IMR-90 (cell line): ENCODE results near the gene ALDH5A1. TPM values are rescaled to one million over a fixed set of nuclear protein-coding genes. Genes with fewer than 3 reads are reported as not detected.

Source experiments
- ATAC-seq: fragments of 200-7000 bp; cut with Tn5 transposase; 2 replicates; pipeline ENCODE4 v1.9.1; 2020; ENCODE audit warnings: low read depth, mild to moderate bottlenecking, moderate library complexity
- BruUV-seq: library from RNA; stranded (reverse); fragments of 400-500 nt; replicated peaks from 2 replicates; lab custom pipeline; 2021; lab: Mats Ljungman, UMichigan
- CTCF ChIA-PET: fragments of 300-600 bp; formaldehyde crosslinking; extraction: SDS; loops from one replicate; lab custom pipeline; 2021; ENCODE audit warnings: antibody characterized with exemption; lab: Yijun Ruan, JAX
- POLR2A ChIA-PET: fragments of 300-600 bp; sonication (Branson Sonifier 250); formaldehyde crosslinking; loops from one replicate; lab custom pipeline; 2022; ENCODE audit warnings: antibody characterized with exemption; ENCODE audit not compliant: unreplicated experiment; lab: Charles Lee
- DNase-seq: peaks from one replicate; pipeline ENCODE4 v3.0.0; 2013
- H2AFZ ChIP-seq: replicated peaks from 2 replicates; pipeline ENCODE3; 2013; ENCODE audit warnings: low read length, mild to moderate bottlenecking; ENCODE audit not compliant: poor library complexity
- H2AK5ac ChIP-seq: 2 replicates; pipeline ENCODE4 v1.6.1; 2013; ENCODE audit warnings: low read depth, low read length, inconsistent platforms
- H2AK9ac ChIP-seq: replicated peaks from 2 replicates; pipeline ENCODE3; 2013; ENCODE audit warnings: mild to moderate bottlenecking, low read depth, low read length, moderate library complexity; ENCODE audit not compliant: poor library complexity
- H2BK120ac ChIP-seq: 2 replicates; pipeline ENCODE4 v1.6.1; 2013; ENCODE audit warnings: low read depth, low read length, inconsistent platforms
- H2BK15ac ChIP-seq: 3 replicates; pipeline ENCODE4 v1.6.1; 2013; ENCODE audit warnings: low read depth, low read length, inconsistent platforms
- H2BK20ac ChIP-seq: 2 replicates; pipeline ENCODE4 v1.6.1; 2013; ENCODE audit warnings: low read depth, mild to moderate bottlenecking, inconsistent platforms, low read length, moderate library complexity
- H2BK5ac ChIP-seq: 2 replicates; pipeline ENCODE4 v1.6.1; 2013; ENCODE audit warnings: mild to moderate bottlenecking, low read depth, low read length, inconsistent platforms; ENCODE audit not compliant: poor library complexity, severe bottlenecking
- H3K14ac ChIP-seq: replicated peaks from 2 replicates; pipeline ENCODE4 v1.6.1; 2013; ENCODE audit warnings: low read depth, low read length, inconsistent platforms
- H3K18ac ChIP-seq: 2 replicates; pipeline ENCODE4 v1.6.1; 2013; ENCODE audit warnings: low read depth, low read length, control low read depth
- H3K23ac ChIP-seq: 2 replicates; pipeline ENCODE4 v1.6.1; 2013; ENCODE audit warnings: low read depth, low read length, inconsistent platforms
- H3K27ac ChIP-seq: 2 replicates; pipeline ENCODE4 v1.5.1; 2013; ENCODE audit warnings: mild to moderate bottlenecking, control low read depth, low read length; ENCODE audit not compliant: insufficient read depth
- H3K27me3 ChIP-seq: 2 replicates; pipeline ENCODE4 v1.6.1; 2013; ENCODE audit warnings: low read length; ENCODE audit not compliant: control insufficient read depth, insufficient read depth
- H3K36me3 ChIP-seq: 2 replicates; pipeline ENCODE4 v1.6.1; 2013; ENCODE audit warnings: low read length, mixed read lengths; ENCODE audit not compliant: control insufficient read depth, insufficient read depth
- H3K4ac ChIP-seq: 2 replicates; pipeline ENCODE4 v1.6.1; 2013; ENCODE audit warnings: low read depth, low read length, inconsistent platforms
- H3K4me1 ChIP-seq: 2 replicates; pipeline ENCODE4 v1.6.1; 2013; ENCODE audit warnings: low read length, mixed read lengths; ENCODE audit not compliant: control insufficient read depth, insufficient read depth
- H3K4me2 ChIP-seq: 2 replicates; pipeline ENCODE4 v1.6.1; 2013; ENCODE audit warnings: low read depth, mild to moderate bottlenecking, control low read depth, low read length, moderate library complexity
- H3K4me3 ChIP-seq: 2 replicates; pipeline ENCODE4 v1.5.1; 2013; ENCODE audit warnings: low read depth, mild to moderate bottlenecking, control low read depth, low read length, moderate library complexity; ENCODE audit not compliant: insufficient read depth
- H3K56ac ChIP-seq: 2 replicates; pipeline ENCODE4 v1.6.1; 2013; ENCODE audit warnings: low read length, inconsistent platforms; ENCODE audit not compliant: insufficient read depth; ENCODE audit errors: extremely low read depth
- H3K79me1 ChIP-seq, 2 experiments: 2 replicates each; pipeline ENCODE4 v1.6.1; 2013; ENCODE audit warnings: low read length in 2 of 2, inconsistent platforms in 1 of 2, low read depth in 1 of 2
- H3K9ac ChIP-seq: 2 replicates; pipeline ENCODE4 v1.6.1; 2013; ENCODE audit warnings: low read depth, low read length, control low read depth
- H3K9me1 ChIP-seq: 2 replicates; pipeline ENCODE4 v1.6.1; 2013; ENCODE audit warnings: low read length, inconsistent platforms; ENCODE audit not compliant: insufficient read depth
- H3K9me3 ChIP-seq: 2 replicates; pipeline ENCODE4 v1.6.1; 2013; ENCODE audit warnings: low read length; ENCODE audit not compliant: control insufficient read depth, insufficient read depth
- H4K20me1 ChIP-seq: 2 replicates; pipeline ENCODE4 v1.6.1; 2013; ENCODE audit warnings: low read length, inconsistent platforms; ENCODE audit not compliant: insufficient read depth
- H4K5ac ChIP-seq: 2 replicates; pipeline ENCODE4 v1.6.1; 2013; ENCODE audit warnings: mild to moderate bottlenecking, low read depth, low read length, control low read depth
- H4K8ac ChIP-seq, 2 experiments: 2 replicates each; pipeline ENCODE4 v1.6.1; 2013; ENCODE audit warnings: low read depth in 2 of 2, low read length in 2 of 2, control low read depth in 1 of 2, inconsistent platforms in 1 of 2
- H4K91ac ChIP-seq: 2 replicates; pipeline ENCODE4 v1.6.1; 2013; ENCODE audit warnings: low read depth, low read length, inconsistent platforms; ENCODE audit not compliant: insufficient read depth
- CEBPB ChIP-seq: IDR thresholded peaks from 2 replicates; pipeline ENCODE4 v1.6.1; 2012; ENCODE audit warnings: low read depth, low read length, improper control_type of control experiment
- MAZ ChIP-seq: IDR thresholded peaks from 2 replicates; pipeline ENCODE4 v1.6.1; 2012; ENCODE audit warnings: low read depth, mild to moderate bottlenecking, low read length, improper control_type of control experiment, moderate library complexity, borderline replicate concordance
- NFE2L2 ChIP-seq: fragments of 150-350 bp; IDR thresholded peaks from 2 replicates; pipeline ENCODE4 v1.6.1; 2016; ENCODE audit warnings: low read depth, mild to moderate bottlenecking, low read length
- RAD21 ChIP-seq: IDR thresholded peaks from 2 replicates; pipeline ENCODE4 v1.6.1; 2012; ENCODE audit warnings: low read length, improper control_type of control experiment
- RCOR1 ChIP-seq: IDR thresholded peaks from 2 replicates; pipeline ENCODE4 v1.6.1; 2012; ENCODE audit warnings: mild to moderate bottlenecking, low read length, improper control_type of control experiment; ENCODE audit not compliant: insufficient replicate concordance
- WGBS, 2 experiments: methylation state at CpG; one replicate each; pipeline versions ENCODE4 v1.1.5 to v1.1.7; 2013; ENCODE audit warnings: missing lambda C conversion rate in 2 of 2; ENCODE audit not compliant: insufficient read length in 1 of 2; ENCODE audit errors: extremely low coverage in 2 of 2; 5-methylcytosine and 5-hydroxymethylcytosine counted together
- dilution Hi-C: fragments of 300-500 bp; cut with HindIII; formaldehyde crosslinking; loops from one replicate; pipeline ENCODE4 v1.14.3; 2018; ENCODE audit warnings: low sequenced_read_pairs; ENCODE audit not compliant: unreplicated experiment
- in situ Hi-C: fragments of 300-500 bp; cut with MboI; formaldehyde crosslinking; loops from 3 replicates; pipeline ENCODE4 v1.14.3; 2019; ENCODE audit warnings: low sequenced_read_pairs, inconsistent platforms, mixed read lengths
- intact Hi-C: fragments of 100-400 bp; cut with micrococcal nuclease; formaldehyde crosslinking; loops from 2 replicates; pipeline ENCODE4 v1.10.0; 2022
- polyA plus RNA-seq, 3 experiments: library from polyadenylated mRNA; depleted of rRNA; stranded (reverse); fragments of >200 nt; gene quantifications; 2 replicates each; pipeline ENCODE4 v1.2.3, GENCODE V29; 2012; ENCODE audit warnings: low replicate concordance in 1 of 3
- total RNA-seq: library from RNA; depleted of rRNA; stranded (reverse); fragments of >200 nt; gene quantifications from 2 replicates; pipeline ENCODE4 v1.2.3, GENCODE V29; 2012
- TF ChIP-seq, protein P1 (sequence below): fragments of 150-350 bp; IDR thresholded peaks from 2 replicates; pipeline ENCODE4 v1.6.1; 2016; ENCODE audit warnings: low read depth, mild to moderate bottlenecking, low read length, moderate library complexity, borderline replicate concordance

ALDH5A1 gene
- total and polyA plus RNA-seq, 2 of the 4 experiments (the other 2 are of a cell fraction) = 0.36 to 0.48 TPM

DNA sequence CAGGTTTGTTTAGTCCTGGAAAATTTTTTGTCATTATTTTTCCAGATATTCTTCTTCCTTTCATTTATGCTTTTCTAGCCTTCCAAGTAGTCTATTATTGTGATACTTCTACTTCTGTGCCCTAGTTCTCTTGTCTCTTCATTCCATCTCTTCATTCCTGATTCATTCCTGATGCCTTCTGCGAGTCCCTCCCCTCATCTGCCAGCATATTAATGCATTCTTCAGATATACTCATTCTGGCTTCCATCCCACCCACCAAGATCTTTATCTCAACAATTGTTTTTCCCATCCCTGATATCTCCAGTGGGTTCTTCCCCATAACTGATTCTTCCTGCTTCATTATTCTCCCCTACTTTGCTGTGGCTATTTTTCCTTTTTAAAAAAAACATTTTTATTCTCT lies 35.2 kb downstream of the ALDH5A1 start:
- Histone ChIP-seq H2AK5ac (no peak overlapping the region), H3K36me3 (no peaks in the 10 kb centered on the region), H3K9me3 (no peaks in the 10 kb centered on the region), H4K20me1 (no peaks in the 10 kb centered on the region), H3K9ac (no peak overlapping the region), H3K14ac (no peak overlapping the region), H2BK120ac (no peak overlapping the region), H2AFZ (no peak overlapping the region), H3K4me1 (no peaks in the 10 kb centered on the region), H2AK9ac (no peak overlapping the region), H2BK5ac (no peak overlapping the region), H3K56ac (no peak overlapping the region), H4K91ac (no peak overlapping the region), H3K4me3 (no peak overlapping the region), H3K4ac (no peak overlapping the region), H4K5ac (no peak overlapping the region), H3K23ac (no peak overlapping the region), H3K9me1 (no peaks in the 10 kb centered on the region), H3K79me1 (no peaks in the 10 kb centered on the region), H3K18ac (no peak overlapping the region), H3K27me3 (peaks cover 3% of the 10 kb centered on the region; the same call in 1 of the 2 replicates), H3K4me2 (no peak overlapping the region), H2BK15ac (no peak overlapping the region), H2BK20ac (no peak overlapping the region), H4K8ac (no peak overlapping the region), H3K27ac (no peak overlapping the region)
- TF ChIP-seq, protein P1, sequence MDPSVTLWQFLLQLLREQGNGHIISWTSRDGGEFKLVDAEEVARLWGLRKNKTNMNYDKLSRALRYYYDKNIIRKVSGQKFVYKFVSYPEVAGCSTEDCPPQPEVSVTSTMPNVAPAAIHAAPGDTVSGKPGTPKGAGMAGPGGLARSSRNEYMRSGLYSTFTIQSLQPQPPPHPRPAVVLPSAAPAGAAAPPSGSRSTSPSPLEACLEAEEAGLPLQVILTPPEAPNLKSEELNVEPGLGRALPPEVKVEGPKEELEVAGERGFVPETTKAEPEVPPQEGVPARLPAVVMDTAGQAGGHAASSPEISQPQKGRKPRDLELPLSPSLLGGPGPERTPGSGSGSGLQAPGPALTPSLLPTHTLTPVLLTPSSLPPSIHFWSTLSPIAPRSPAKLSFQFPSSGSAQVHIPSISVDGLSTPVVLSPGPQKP = no peak
- TF ChIP-seq RCOR1 (no peak), CEBPB (no peak), MAZ (no peak), RAD21 (no peak), NFE2L2 (no peak)
- DNase-seq = no peak
- ChIA-PET POLR2A (no interaction called here), CTCF (no interaction called here)
- intact Hi-C loops (no loop called here), in situ Hi-C loops (no loop called here), dilution Hi-C loops (no loop called here)
- no TSS peak for BruUV-seq
- no CpG with 5 or more reads among the region's 1 CpG for WGBS, 2 experiments
- no peak for ATAC-seq
